Common myeloid progenitor, CD34-positive (primary cell): ENCODE results near the gene UQCRH.
"Not testable (repeated sequence)": the region's sequence is repeated elsewhere in the genome, so short reads cannot be mapped to it uniquely, and the experiment has no call there.

Experiments
- CTCF ChIA-PET: fragments of 350-600 bp; sonication (Branson Sonifier 250); formaldehyde crosslinking; loops from one replicate; lab custom pipeline; 2021; ENCODE audit warnings: antibody characterized with exemption; lab: Charles Lee
- POLR2A ChIA-PET: fragments of 350-600 bp; sonication (Branson Sonifier 250); formaldehyde crosslinking; loops from one replicate; lab custom pipeline; 2021; ENCODE audit warnings: antibody characterized with exemption; lab: Charles Lee
- DNase-seq, 3 donors: peaks; one replicate each; pipeline versions ENCODE4 v3.0.0 to v3.0.0-alpha.2; 2013
- H3K27ac ChIP-seq, 2 experiments: 1 replicate in 1 of 2; 2 replicates in 1 of 2; pipeline ENCODE4 v1.7.0; 2013; ENCODE audit warnings: inconsistent platforms in 2 of 2, low read length in 2 of 2, mild to moderate bottlenecking in 2 of 2, low read depth in 1 of 2, moderate library complexity in 1 of 2; ENCODE audit not compliant: severe bottlenecking in 2 of 2, insufficient read depth in 1 of 2, poor library complexity in 1 of 2
- H3K27me3 ChIP-seq, 5 experiments: replicated peaks in 2 of 5; 1 replicate in 3 of 5; 2 replicates in 2 of 5; pipeline versions ENCODE4 v1.6.1 to v1.7.0; 2013; ENCODE audit warnings: low read length in 4 of 5, mild to moderate bottlenecking in 2 of 5, moderate library complexity in 2 of 5, inconsistent platforms in 1 of 5; ENCODE audit not compliant: insufficient read depth in 5 of 5, control insufficient read depth in 4 of 5
- H3K36me3 ChIP-seq, 4 experiments: 1 replicate in 2 of 4; 2 replicates in 2 of 4; pipeline versions ENCODE4 v1.6.1 to v1.7.0; 2013; ENCODE audit warnings: low read length in 3 of 4, control low read depth in 1 of 4, mild to moderate bottlenecking in 1 of 4; ENCODE audit not compliant: control insufficient read depth in 4 of 4, insufficient read depth in 4 of 4
- H3K4me1 ChIP-seq, 4 experiments: 1 replicate in 3 of 4; 2 replicates in 1 of 4; pipeline versions ENCODE4 v1.6.1 to v1.7.1; 2013; ENCODE audit warnings: low read length in 3 of 4, mild to moderate bottlenecking in 3 of 4, control low read depth in 1 of 4, inconsistent platforms in 1 of 4, moderate library complexity in 1 of 4; ENCODE audit not compliant: control insufficient read depth in 4 of 4, insufficient read depth in 4 of 4; ENCODE audit errors: control extremely low read depth in 1 of 4
- H3K4me3 ChIP-seq, 7 experiments: 1 replicate in 4 of 7; 2 replicates in 3 of 7; pipeline versions ENCODE4 v1.5.1 to v1.7.0; 2013; ENCODE audit warnings: mild to moderate bottlenecking in 7 of 7, low read length in 6 of 7, moderate library complexity in 6 of 7, inconsistent platforms in 2 of 7, low read depth in 2 of 7, control low read depth in 1 of 7; ENCODE audit not compliant: insufficient read depth in 4 of 7, control insufficient read depth in 1 of 7; ENCODE audit errors: extremely low read depth in 1 of 7
- H3K9me3 ChIP-seq, 5 experiments: 1 replicate in 4 of 5; 2 replicates in 1 of 5; pipeline versions ENCODE4 v1.6.1 to v1.7.1; 2013; ENCODE audit warnings: low read length in 4 of 5, mild to moderate bottlenecking in 2 of 5, inconsistent platforms in 1 of 5, low read depth in 1 of 5, moderate library complexity in 1 of 5; ENCODE audit not compliant: control insufficient read depth in 4 of 5, insufficient read depth in 2 of 5; ENCODE audit errors: control extremely low read depth in 1 of 5
- WGBS: methylation state at CpG from one replicate; pipeline ENCODE4 v1.1.5; 2013; ENCODE audit not compliant: insufficient coverage; 5-methylcytosine and 5-hydroxymethylcytosine counted together

The UQCRH gene

GRCh38 chr1:46365796-46366195, 62.3 kb downstream of the UQCRH start:
- Histone ChIP-seq H3K36me3 (peaks cover 17 to 52% (median 35%) of the 10 kb centered on the region in 4 experiments), H3K4me1 (peaks cover 0 to 10% (median 0%) of the 10 kb centered on the region in 4 experiments)
- H3K9me3 ChIP-seq, H3K27me3 ChIP-seq, DNase-seq, POLR2A ChIA-PET, H3K4me3 ChIP-seq, H3K27ac ChIP-seq: not testable (repeated sequence)
- CTCF ChIA-PET: interaction anchor here (5.3 kb wide), 1 partner anchor 17 kb away, joined by 23 read pairs; no protein-coding TSS in a partner anchor
- 88% methylated on average over 5 of the region's 8 CpGs for WGBS
